GM12865 (cell line): ENCODE data around the gene VN1R5.
"Not testable (repeated sequence)": the region's sequence is repeated elsewhere in the genome, so short reads cannot be mapped to it uniquely, and the experiment has no call there.

Experiments used
- DNase-seq: peaks from one replicate; pipeline ENCODE4 v3.0.0; 2010; ENCODE audit warnings: low read depth
- H3K4me3 ChIP-seq: 2 replicates; pipeline ENCODE4 v1.5.1; 2011; ENCODE audit warnings: mild to moderate bottlenecking, low read depth, low read length, control low read depth
- TF ChIP-seq, protein P1 (sequence below): IDR thresholded peaks from 2 replicates; pipeline ENCODE4 v1.5.1; 2011; ENCODE audit warnings: low read length, control low read depth, low read depth, inconsistent platforms; ENCODE audit not compliant: insufficient read depth; ENCODE audit errors: missing control alignments

The VN1R5 gene

DNA sequence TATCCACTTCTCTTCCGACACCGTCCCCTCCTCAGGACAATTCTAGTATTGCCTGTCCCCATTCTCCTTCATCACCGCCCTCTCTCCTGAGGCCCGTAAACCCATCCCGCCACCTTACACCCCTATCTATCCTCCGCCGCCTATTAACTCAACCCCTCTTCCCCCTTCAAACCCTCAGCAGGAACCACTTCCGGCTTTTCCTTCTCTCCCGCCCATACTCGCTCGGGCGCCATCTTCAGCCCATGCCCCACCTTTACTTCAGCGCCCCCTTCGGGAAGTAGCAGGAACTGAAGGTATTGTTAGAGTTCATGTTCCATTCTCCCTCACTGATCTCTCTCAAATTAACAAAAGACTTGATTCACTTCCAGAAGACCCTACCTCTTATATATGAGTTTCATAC, 31.6 kb downstream of the VN1R5 start:
- H3K4me3 ChIP-seq = no peak overlapping the region
- DNase-seq = no peak
- TF ChIP-seq, protein P1, sequence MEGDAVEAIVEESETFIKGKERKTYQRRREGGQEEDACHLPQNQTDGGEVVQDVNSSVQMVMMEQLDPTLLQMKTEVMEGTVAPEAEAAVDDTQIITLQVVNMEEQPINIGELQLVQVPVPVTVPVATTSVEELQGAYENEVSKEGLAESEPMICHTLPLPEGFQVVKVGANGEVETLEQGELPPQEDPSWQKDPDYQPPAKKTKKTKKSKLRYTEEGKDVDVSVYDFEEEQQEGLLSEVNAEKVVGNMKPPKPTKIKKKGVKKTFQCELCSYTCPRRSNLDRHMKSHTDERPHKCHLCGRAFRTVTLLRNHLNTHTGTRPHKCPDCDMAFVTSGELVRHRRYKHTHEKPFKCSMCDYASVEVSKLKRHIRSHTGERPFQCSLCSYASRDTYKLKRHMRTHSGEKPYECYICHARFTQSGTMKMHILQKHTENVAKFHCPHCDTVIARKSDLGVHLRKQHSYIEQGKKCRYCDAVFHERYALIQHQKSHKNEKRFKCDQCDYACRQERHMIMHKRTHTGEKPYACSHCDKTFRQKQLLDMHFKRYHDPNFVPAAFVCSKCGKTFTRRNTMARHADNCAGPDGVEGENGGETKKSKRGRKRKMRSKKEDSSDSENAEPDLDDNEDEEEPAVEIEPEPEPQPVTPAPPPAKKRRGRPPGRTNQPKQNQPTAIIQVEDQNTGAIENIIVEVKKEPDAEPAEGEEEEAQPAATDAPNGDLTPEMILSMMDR = no peak

DNA sequence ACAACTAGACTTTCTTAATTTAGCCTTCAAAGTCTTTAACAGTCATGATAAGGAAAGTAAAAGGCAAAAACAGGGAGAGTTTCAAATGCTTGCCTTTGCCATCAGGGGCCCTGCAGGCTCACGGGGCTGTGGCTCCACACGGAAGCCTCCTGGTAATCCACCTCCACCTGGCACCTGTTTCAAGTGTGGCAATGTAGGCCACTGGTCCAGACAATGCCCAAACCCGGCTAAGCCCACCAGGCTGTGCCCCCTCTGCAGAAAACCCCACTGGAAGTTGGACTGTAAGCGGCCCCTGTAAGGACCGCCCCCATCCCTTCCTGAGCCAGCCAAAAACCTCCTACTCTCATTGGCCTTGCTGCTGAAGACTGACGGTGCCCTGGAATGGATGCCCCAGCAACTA, 32.5 kb downstream of the VN1R5 start:
- DNase-seq = no peak
- H3K4me3 ChIP-seq = no peak overlapping the region
- TF ChIP-seq, protein P1 = no peak

DNA sequence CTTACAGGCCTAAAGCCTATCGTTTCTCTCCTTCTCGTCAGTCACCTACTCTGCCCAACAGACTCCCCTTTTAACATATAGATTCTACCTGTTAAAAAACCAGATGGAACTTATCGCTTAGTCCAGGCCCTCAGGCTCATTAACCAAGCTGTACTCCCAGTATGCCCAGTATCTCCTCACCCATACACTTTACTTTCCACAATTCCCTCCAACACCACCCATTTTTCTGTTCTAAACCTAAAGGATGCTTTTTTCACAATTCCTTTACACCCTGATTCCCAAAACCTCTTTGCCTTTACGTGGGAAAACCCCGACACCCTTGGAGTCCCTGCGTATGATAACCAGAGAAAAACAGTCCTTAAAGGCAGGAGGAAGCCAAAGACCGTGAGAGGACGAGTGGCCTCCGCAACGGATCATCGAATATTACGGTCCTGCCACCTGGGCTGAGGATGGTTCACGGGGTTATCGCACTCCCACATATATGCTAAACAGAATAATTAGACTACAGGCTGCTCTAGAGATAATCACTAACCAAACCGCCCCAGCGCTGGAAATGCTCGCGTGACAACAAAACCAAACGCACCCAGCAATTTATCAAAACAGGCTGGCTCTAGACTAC, 33.5 kb downstream of the VN1R5 start:
- not testable (repeated sequence) for H3K4me3 ChIP-seq, DNase-seq

DNA sequence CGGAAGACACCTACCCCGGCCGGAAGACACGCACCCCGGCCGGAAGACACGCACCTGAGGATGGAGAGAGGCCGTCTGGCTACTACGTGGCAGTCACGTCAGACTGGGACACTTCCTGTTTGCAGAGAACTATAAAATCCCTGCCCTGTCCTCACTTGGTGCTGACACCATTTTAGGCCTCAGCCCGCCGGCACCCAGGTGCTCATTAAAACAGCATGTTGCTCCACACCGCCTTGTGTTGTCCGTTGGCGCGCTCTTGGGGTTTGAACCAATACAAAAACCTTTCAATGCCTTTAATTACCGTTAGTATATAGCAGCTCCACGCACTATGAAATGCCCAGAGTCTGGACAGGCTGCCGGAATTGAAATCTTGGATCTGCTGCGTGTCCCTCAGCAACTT, 34.7 kb downstream of the VN1R5 start:
- H3K4me3 ChIP-seq = no peak overlapping the region
- DNase-seq = no peak
- TF ChIP-seq, protein P1 = no peak

DNA sequence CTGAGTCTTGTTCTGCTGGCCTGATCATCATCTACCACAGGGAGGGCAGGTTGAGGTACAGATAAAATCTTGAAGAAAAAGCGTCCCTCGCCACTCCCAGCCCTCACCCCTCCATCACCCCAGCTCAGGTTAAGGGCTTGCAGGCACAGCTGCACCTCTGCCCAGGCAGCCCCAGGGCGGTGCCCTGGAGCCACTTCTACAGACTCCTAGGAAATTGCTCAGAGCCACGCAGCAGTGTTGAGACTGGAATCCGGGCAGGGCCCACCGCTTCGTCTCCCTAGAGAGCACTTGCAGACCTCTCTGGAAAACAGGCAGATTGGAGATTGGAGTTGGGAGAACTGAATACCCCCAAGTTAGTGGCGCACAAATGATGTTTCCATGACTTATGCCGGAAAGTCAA, 35.3 kb downstream of the VN1R5 start:
- TF ChIP-seq, protein P1 = no peak
- no peak overlapping the region for H3K4me3 ChIP-seq
- DNase-seq = no peak

DNA sequence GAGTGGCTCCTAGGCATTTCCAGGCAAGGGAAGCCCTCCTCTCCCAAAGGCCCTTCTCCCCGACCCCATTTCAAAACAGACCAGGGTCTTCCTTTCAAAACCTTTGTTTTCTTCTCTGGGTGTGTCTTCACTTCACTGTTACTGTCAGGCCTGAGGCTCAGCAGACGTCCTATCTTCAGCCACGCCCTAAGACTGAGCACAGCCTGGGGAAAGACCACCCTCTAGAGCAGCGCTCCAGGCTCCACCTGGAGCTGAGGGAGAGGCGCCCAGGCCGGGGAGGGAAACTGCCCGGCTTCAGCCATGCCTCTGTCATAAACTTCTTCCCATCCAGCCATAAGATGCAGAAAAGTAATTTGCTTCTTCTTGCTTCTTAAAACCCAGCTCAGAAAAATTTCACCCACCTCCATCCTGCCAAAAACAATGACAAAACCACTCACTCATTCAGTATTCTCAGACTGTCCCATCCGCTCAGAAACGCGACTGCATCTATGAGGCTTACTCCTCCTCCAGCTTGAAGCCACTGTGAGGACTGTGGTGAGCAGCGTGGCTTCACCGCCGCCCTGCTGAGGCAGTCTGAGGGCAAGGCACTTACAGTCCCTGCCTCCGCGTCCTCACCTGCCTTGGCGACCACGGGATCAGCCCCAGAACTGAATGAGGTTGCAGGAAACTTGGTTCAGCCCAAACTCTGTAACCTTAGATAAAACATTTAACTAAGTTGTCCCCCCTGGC, 36.1 kb downstream of the VN1R5 start:
- H3K4me3 ChIP-seq = no peak overlapping the region
- no peak for DNase-seq
- TF ChIP-seq, protein P1 = no peak

DNA sequence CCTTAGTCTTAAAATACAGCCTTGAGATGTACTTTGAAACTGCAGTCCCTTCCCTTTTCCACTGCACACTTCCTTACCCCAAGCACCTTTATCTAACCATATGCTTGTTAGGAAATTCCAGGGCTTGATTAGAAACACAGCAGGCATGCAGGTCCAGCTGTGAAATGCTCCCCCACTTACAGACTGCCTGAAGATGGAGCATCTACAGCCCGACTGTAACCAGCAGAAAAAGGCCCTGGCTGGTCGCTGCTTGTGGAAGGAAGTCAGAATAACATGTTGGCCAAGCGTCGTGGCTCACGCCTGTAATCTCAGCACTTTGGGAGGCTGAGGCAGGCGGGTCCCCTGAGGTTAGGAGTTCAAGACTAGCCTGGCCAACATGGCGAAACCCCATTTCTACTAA, 37.2 kb downstream of the VN1R5 start:
- H3K4me3 ChIP-seq = no peak overlapping the region
- DNase-seq = no peak
- TF ChIP-seq, protein P1 = no peak
